ENCODE data around the gene CRTAC1. TPM values are rescaled to one million over a fixed set of nuclear protein-coding genes. Genes with fewer than 3 reads are reported as not detected.

The CRTAC1 gene, protein sequence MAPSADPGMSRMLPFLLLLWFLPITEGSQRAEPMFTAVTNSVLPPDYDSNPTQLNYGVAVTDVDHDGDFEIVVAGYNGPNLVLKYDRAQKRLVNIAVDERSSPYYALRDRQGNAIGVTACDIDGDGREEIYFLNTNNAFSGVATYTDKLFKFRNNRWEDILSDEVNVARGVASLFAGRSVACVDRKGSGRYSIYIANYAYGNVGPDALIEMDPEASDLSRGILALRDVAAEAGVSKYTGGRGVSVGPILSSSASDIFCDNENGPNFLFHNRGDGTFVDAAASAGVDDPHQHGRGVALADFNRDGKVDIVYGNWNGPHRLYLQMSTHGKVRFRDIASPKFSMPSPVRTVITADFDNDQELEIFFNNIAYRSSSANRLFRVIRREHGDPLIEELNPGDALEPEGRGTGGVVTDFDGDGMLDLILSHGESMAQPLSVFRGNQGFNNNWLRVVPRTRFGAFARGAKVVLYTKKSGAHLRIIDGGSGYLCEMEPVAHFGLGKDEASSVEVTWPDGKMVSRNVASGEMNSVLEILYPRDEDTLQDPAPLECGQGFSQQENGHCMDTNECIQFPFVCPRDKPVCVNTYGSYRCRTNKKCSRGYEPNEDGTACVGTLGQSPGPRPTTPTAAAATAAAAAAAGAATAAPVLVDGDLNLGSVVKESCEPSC
- not detected in 2 replicates for total RNA-seq

DNA sequence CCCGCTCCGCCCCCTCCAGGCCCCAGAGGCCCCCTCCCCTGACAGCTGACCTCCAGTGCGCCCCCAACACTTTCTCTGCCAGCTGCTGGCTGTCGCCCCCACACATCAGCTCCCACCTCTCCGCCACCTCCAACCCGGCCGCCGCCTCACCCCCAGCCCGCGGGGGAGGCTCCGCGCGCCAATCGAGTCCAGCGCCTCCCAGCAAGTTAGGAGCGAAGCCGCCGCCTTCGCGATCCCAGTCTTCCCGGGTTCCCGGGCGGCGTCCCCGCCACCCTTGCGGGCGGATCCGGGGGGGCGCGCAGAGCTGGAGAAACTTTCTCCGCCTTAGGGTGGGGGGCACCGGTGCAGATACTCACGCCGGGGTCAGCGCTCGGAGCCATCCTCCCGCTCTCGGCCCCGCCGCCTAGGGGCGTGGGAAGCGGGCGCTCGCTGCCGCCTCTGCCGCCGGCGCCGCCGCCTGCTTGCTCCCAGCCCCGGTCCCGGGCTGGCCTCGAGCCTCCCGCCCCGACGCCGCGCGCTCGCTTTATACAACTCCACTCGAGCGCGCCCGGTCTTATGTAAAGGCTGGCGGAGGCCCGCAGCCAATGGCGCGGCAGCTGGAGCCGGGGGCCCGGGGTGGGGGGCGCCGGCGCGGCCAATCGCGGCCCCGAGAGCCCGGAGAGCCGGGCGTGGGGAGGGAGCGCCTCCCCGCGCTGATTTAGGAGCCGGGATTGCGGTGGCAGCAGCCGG, at the start of gene CRTAC1:
CRTAC1 (minus strand) TSS at position 529 of the 729 bp plus-strand sequence; CDS start at position 380, 149 bp downstream.

DNA sequence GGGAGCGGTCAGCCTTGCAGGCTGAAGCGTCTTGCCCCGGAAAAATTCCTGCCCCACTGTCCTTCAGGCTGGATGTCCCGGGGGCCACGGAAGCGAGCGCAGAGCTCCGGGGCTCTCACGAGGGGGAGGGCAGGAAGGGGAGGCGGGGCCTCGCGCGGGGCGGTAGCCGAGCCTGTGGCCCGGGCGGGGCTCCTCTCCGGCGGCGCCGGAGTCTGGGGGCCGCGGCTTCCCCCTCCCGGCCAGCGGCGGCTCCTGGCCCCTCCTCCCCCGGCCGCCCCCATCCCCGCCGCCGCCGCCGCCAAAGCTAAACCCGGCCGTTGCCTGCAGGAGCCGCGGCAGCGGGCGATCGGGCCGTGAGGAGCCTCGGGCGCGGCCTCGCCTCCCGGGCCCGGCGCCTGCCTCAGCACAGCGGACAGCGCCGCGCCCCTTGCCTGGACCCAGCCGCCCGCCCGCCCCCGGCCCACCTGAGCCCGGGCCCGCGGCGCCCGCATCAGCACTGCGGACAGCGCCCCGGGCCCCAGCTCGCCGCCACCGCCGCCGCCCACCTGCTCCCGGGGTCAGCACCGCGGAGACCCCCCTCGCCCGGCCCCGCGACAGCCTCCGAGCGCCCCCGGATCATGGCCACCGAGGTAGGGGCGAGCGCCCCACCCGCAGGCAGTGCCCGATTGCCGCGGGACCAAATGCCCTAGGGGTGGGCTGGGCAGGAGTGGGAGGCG, 180.6 kb downstream of the CRTAC1 start, which contains the start of gene GOLGA7B:
GOLGA7B (plus strand) TSS at position 157 of the 716 bp plus-strand sequence; CDS start at position 618, 461 bp downstream.

Other genes with a start within 250 kb of the CRTAC1 start
- gene GOLGA7B, start 180.8 kb downstream of the CRTAC1 start, total RNA-seq: not detected in 2 replicates
- gene R3HCC1L, start 104.0 kb upstream of the CRTAC1 start, total RNA-seq: 6.1 and 9.0 TPM in 2 replicates
- gene LOXL4, start 237.6 kb upstream of the CRTAC1 start, total RNA-seq: 53.0 and 57.2 TPM in 2 replicates

All from myometrial cell (primary cell).